ENCODE data around the gene PKNOX2.

Gene PKNOX2

DNA sequence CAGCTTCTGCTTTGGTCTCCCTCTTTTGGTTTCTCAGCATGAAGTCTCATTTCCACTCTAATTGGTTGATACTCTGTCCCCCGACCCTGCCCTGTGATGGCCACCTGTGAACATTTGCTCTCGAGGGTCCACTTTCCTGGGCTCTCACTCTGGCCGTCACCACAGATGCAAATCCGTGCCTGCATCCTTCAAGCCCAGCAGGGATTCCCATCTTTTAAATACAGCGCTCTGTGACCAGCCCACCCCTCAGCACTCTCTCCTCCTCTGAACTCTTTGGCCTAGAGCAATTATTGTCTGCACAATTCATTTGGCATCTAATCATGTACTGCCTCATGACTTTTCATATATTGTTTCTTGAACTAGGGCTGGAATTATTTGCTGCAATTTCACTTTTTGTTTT, 26.0 kb downstream of the PKNOX2 start:
- H3K27me3 ChIP-seq (ENCODE audit: low read depth, low read length): peaks cover 56% of the 10 kb centered on the region
- no peaks in the 10 kb centered on the region for H3K36me3 ChIP-seq (replicated peaks; ENCODE audit: low read depth, low read length)
- no peak overlapping the region for H3K4me3 ChIP-seq (ENCODE audit: low read length)
- TF ChIP-seq, protein P1, sequence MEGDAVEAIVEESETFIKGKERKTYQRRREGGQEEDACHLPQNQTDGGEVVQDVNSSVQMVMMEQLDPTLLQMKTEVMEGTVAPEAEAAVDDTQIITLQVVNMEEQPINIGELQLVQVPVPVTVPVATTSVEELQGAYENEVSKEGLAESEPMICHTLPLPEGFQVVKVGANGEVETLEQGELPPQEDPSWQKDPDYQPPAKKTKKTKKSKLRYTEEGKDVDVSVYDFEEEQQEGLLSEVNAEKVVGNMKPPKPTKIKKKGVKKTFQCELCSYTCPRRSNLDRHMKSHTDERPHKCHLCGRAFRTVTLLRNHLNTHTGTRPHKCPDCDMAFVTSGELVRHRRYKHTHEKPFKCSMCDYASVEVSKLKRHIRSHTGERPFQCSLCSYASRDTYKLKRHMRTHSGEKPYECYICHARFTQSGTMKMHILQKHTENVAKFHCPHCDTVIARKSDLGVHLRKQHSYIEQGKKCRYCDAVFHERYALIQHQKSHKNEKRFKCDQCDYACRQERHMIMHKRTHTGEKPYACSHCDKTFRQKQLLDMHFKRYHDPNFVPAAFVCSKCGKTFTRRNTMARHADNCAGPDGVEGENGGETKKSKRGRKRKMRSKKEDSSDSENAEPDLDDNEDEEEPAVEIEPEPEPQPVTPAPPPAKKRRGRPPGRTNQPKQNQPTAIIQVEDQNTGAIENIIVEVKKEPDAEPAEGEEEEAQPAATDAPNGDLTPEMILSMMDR (IDR thresholded peaks at IDR 0.05; ENCODE audit: low read depth, low read length): no peak
- TF ChIP-seq EZH2phosphoT487 (IDR thresholded peaks at IDR 0.05; ENCODE audit: low read depth): no peak
- H3K4me1 ChIP-seq (ENCODE audit: low read length): no peaks in the 10 kb centered on the region
- no peak overlapping the region for H3K9ac ChIP-seq (ENCODE audit: low read length)
- H3K9me3 ChIP-seq (ENCODE audit: insufficient read depth, low read length): 0 out of 2 replicates have a peak, but pooled peaks cover 5% of the 10 kb centered on the region
- no peak overlapping the region for H2AFZ ChIP-seq (ENCODE audit: low read depth, low read length)
- no peak overlapping the region for H3K27ac ChIP-seq (ENCODE audit: low read length)
- H4K20me1 ChIP-seq (ENCODE audit: insufficient read depth, low read length): no peaks in the 10 kb centered on the region
- no peak overlapping the region for H3K4me2 ChIP-seq (ENCODE audit: low read length)
- no peaks in the 10 kb centered on the region for H3K79me2 ChIP-seq (ENCODE audit: low read length)

DNA sequence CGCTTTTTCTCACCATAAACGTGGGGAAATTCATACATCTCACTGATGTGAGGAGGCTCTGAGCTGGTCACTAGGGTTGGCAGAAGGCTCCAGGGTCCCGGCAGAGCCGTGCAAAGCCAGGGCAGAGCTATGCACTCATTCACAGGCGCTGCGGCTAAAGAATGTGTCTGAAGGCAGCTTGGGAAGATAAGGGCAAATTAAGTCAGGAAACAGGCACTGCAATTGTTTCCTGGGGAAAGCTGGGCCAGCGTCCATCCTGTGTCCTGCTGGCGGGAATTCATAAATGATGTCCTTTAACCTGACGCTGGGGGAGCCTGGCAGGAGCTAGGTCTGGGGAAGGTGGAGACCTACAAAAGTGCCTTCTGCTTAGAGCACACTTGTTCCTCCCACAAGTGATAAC, 27.6 kb downstream of the PKNOX2 start:
- Histone ChIP-seq H3K36me3 (replicated peaks; ENCODE audit: low read depth, low read length) (no peaks in the 10 kb centered on the region), H3K4me3 (ENCODE audit: low read length) (no peak overlapping the region), H3K27me3 (ENCODE audit: low read depth, low read length) (peaks cover 41% of the 10 kb centered on the region), H3K9me3 (ENCODE audit: insufficient read depth, low read length) (no peaks in the 10 kb centered on the region), H4K20me1 (ENCODE audit: insufficient read depth, low read length) (no peaks in the 10 kb centered on the region), H3K4me2 (ENCODE audit: low read length) (no peak overlapping the region), H3K27ac (ENCODE audit: low read length) (no peak overlapping the region), H2AFZ (ENCODE audit: low read depth, low read length) (no peak overlapping the region), H3K9ac (ENCODE audit: low read length) (no peak overlapping the region), H3K79me2 (ENCODE audit: low read length) (no peaks in the 10 kb centered on the region), H3K4me1 (ENCODE audit: low read length) (no peaks in the 10 kb centered on the region)
- no peak for TF ChIP-seq EZH2phosphoT487 (IDR thresholded peaks at IDR 0.05; ENCODE audit: low read depth)
- TF ChIP-seq, protein P1 (IDR thresholded peaks at IDR 0.05; ENCODE audit: low read depth, low read length): no peak

DNA sequence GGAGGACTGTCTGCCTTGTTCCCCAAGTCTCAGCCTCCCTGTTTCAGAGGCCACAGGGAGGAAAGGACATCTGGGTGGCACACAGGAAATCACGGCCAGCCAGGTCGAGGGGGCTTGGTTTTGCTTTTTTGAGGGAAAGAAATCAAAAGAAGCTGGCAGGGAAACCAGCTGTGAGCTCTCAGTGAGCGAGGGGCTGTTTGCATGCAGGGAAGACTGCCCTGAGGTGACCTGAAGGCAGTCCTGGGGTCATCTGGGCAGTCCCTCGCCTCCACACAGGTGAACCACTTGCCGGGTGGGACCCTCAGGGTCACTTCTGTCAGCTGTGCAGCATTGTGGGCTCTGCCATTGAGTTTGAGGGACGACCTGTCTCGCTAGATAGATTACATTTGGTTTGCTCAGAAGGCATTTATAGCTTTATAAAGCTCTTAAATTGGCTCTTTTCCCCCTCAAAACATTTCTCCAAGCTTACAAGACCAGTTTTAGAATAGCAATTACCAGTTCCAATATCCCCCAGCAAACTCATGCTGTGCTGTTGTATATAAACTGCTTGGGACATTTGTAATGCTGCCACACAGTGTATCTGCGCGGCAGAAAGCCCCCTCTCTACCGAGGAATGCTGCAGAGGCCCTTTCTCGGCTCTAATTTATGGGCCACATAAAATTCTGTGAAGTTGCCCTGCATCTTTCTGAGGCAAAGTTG, 28.3 kb downstream of the PKNOX2 start:
- Histone ChIP-seq H3K36me3 (replicated peaks; ENCODE audit: low read depth, low read length) (no peaks in the 10 kb centered on the region), H3K4me3 (ENCODE audit: low read length) (no peak overlapping the region), H3K27ac (ENCODE audit: low read length) (no peak overlapping the region), H3K4me2 (ENCODE audit: low read length) (no peak overlapping the region), H3K79me2 (ENCODE audit: low read length) (no peaks in the 10 kb centered on the region), H2AFZ (ENCODE audit: low read depth, low read length) (no peak overlapping the region), H3K9me3 (ENCODE audit: insufficient read depth, low read length) (no peaks in the 10 kb centered on the region), H4K20me1 (ENCODE audit: insufficient read depth, low read length) (no peaks in the 10 kb centered on the region), H3K9ac (ENCODE audit: low read length) (no peak overlapping the region), H3K27me3 (ENCODE audit: low read depth, low read length) (peaks cover 35% of the 10 kb centered on the region), H3K4me1 (ENCODE audit: low read length) (no peaks in the 10 kb centered on the region)
- TF ChIP-seq EZH2phosphoT487 (IDR thresholded peaks at IDR 0.05; ENCODE audit: low read depth): no peak
- TF ChIP-seq, protein P1 (IDR thresholded peaks at IDR 0.05; ENCODE audit: low read depth, low read length): no peak

DNA sequence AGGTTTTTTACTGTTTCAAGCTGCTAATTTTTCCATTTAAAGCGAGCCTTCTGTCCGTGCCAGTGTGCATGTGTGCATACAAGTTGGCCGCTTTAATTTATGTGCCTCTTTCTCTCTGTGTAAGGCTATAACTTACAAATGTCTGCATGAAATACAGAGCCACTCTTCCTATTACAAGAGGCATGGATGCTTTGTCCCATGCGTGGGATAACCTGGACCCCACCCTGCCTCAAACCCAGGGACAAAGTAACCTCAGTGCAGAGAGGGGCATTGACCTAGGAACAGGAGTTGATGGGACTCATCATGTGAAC, 28.8 kb downstream of the PKNOX2 start:
- Histone ChIP-seq H3K4me1 (ENCODE audit: low read length) (no peaks in the 10 kb centered on the region), H3K79me2 (ENCODE audit: low read length) (no peaks in the 10 kb centered on the region), H3K4me3 (ENCODE audit: low read length) (no peak overlapping the region), H3K9ac (ENCODE audit: low read length) (no peak overlapping the region), H3K9me3 (ENCODE audit: insufficient read depth, low read length) (no peaks in the 10 kb centered on the region), H3K27ac (ENCODE audit: low read length) (no peak overlapping the region), H4K20me1 (ENCODE audit: insufficient read depth, low read length) (no peaks in the 10 kb centered on the region), H2AFZ (ENCODE audit: low read depth, low read length) (no peak overlapping the region), H3K4me2 (ENCODE audit: low read length) (no peak overlapping the region), H3K36me3 (replicated peaks; ENCODE audit: low read depth, low read length) (no peaks in the 10 kb centered on the region), H3K27me3 (ENCODE audit: low read depth, low read length) (peaks cover 30% of the 10 kb centered on the region)
- TF ChIP-seq, protein P1 (IDR thresholded peaks at IDR 0.05; ENCODE audit: low read depth, low read length): no peak
- no peak for TF ChIP-seq EZH2phosphoT487 (IDR thresholded peaks at IDR 0.05; ENCODE audit: low read depth)
